SW480 (cell line): Measurements from ENCODE around the gene GMDS.

ENCODE experiments used
- DNase-seq: peaks from one replicate; pipeline ENCODE4 v3.0.0-alpha.2; 2016; ENCODE audit warnings: low spot score

The GMDS gene

GRCh38 chr6:2133716-2134310 lies 111.6 kb downstream of the GMDS start:
- no peak for DNase-seq

- no peak for DNase-seq
Observed at GRCh38 chr6:2132916-2133315, 112.5 kb downstream of the GMDS start.

GRCh38 chr6:2132416-2132815 lies 113.0 kb downstream of the GMDS start:
- DNase-seq: peak; percentile 63

- DNase-seq: peak; percentile 48
Observed at GRCh38 chr6:2129182-2129621, 116.2 kb downstream of the GMDS start.

DNA sequence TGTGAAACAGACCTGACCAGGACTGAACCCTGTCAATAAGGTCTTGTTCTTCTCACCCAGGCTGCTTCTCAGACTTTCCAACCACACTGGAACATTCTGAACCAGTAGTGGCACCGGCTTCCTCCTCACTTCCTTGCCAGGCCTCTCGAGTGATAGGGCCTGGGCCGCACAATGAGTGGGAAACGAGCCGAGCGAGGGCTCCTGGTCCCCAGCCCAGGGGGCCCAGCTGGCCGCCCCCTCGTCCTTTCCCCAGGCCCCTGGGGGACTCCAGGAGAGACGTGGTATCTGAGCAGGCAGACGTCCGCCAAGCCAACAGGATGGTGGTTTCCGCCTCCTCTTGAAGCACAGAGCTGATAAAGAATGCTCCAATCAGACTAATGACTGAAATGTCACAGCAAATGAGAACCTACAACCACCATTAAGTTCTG lies 117.9 kb downstream of the GMDS start:
- no peak for DNase-seq

DNA sequence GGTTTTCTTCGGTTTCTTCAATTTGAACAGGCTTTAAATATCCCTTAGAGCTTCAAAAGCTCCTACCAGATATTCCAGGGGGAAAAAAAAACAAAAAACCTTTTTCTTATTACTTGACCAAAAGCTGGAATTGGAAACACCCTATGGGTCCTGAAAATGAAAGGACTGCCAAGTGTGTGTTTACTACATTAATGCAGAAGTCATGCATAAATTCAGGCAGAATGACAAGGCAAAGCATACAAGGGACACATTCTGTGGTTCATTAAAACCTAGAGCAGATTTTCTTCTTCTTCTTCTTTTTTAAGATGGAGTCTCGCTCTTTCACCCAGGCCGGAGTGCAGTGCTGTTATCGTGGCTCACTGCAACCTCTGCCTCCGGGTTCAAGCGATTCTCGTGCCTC lies 119.1 kb downstream of the GMDS start:
- no peak for DNase-seq

DNA sequence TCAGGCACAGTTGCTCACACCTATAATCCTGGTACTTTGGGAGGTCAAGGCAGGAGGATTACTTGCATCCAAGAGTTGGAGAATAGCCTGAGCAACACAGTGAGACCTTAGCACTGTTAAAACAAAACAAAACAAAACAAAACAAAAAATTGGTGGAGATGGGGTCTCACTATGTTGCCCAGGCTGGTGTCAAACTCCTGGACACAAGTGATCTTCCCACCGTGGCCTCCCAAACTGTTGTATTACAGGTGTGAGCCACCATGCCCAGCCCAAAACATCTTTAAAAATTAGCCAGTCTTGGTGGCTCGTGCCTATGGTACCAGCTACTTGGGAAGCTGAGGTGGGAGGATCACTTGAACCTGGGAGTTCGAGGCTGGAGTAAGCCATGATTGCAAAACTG lies 120.2 kb downstream of the GMDS start:
- DNase-seq: no peak

DNA sequence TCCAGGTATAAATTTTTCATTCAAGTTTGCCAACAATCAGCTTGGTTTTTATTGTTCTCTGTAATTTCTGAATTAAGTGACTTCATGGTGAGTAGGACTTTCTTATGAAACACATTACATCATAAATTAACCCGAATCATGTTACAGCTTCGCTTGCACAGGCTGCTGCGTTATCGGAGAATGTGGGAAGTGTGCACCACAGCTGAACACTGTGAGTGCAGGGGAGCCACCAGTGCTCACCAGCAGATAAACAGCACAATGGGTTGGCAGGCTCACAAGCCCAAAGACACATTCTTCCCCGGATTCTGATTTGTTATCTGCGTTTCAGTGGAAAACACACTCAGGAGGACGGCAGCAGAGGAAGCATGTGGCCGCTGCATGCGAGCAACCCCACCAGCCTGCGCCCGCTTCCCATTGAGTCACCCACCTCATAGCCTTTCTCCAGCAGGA lies 121.1 kb downstream of the GMDS start:
- no peak for DNase-seq

DNA sequence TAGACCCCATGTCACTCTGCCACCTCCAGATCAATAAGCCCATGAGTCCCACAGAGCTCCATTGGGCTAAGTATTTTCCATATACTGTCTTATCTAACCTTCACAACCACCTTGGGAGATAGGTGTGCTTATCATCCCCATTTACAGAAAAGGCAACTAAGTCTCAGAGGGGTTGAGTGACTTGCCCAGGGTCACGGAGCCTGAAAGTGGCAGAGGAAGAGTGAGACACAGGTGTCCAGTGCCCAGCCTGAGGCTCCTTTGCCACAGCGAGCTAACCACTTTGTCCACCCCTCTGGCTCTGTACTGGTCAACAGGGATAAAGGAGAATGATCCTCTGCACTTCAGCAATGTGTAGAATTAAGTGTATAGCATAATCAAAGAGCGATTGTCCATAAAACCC lies 124.5 kb downstream of the GMDS start:
- DNase-seq: no peak

DNA sequence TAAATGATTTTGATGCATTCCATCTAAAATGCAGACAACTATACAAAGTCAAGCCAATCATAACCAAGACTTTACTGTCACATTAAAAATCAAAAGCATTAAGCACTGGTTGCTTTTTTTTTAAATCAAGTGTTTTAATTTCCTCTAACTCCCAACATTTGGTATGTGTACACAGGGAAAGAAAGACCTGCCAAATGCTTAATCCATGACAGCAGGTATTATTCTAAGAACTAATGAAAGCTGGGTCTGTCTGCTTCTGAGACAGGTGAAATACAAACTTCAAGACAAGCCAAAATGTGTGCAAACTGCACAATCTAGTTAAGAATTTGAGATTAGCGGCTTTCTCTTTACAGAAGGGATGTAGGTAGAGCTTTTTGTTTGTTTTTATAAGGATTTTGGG lies 126.1 kb downstream of the GMDS start:
- no peak for DNase-seq

DNA sequence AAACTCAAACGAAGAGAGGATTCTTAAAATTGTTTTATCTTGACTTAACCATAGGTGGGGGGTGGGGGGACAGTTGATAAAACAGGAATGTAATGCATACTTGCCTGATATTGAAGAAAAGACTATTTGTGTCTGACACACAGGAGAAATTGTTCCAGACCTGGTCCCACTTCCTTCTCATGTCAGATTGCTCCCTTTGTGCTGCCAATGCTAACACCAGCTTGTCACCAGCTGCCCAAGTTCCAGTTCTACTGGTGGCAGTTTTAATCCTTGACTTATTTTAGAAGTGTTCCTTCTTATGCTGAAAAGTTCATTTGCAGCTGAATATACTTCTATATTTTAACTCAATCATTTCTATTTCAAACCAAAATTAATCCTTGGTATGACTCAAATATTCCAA lies 127.3 kb downstream of the GMDS start:
- no peak for DNase-seq

DNA sequence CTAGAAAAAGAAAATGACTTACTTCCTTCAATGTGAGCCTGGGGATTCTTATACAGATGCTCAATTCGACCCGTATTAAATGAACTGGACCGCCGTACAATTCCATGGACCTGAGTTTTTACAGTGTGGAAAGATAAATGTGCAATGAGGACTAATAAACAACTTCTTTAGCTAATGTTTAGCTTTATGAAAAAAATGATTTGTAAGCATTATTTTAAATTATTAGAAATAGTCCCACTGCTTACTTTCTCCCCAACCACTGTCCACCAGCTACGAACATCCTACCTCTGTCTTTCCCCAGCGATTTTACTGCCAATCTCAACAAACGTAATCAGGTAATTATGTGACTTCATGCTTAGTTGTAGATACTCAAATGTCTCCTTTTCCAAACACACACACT lies 128.0 kb downstream of the GMDS start:
- no peak for DNase-seq

- no peak for DNase-seq
Observed at GRCh38 chr6:2116496-2116895, 128.9 kb downstream of the GMDS start.

- no peak for DNase-seq
Observed at GRCh38 chr6:2114100-2114499, 131.3 kb downstream of the GMDS start.

GRCh38 chr6:2111162-2111677 lies 134.2 kb downstream of the GMDS start:
- peak; percentile 13 for DNase-seq

GRCh38 chr6:2110504-2110903 lies 134.9 kb downstream of the GMDS start:
- DNase-seq: no peak

GRCh38 chr6:2109796-2110195 lies 135.6 kb downstream of the GMDS start:
- DNase-seq: no peak

GRCh38 chr6:2108700-2109306 lies 136.6 kb downstream of the GMDS start:
- no peak for DNase-seq

- DNase-seq: no peak
Observed at GRCh38 chr6:2104524-2104880, 140.9 kb downstream of the GMDS start.

GRCh38 chr6:2103765-2104523 lies 141.5 kb downstream of the GMDS start:
- DNase-seq: peak; percentile 62

DNA sequence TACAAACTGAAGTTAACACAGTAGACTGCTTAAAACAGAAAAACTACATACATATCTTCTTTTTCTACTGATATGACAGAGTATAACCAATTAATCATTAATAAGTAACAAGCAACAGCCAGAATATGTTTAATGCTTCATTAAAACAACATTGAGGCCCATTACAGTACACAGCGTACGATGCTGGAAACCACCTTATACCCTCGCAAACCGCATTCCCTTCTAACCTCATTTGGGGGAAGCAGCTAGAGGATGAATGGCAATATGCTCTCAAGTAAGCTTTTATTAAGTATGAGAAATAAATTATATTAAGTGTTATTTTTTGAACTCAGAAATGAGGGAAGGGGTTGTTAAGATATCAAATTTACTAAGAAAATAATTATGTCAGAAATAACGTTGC lies 142.4 kb downstream of the GMDS start:
- no peak for DNase-seq

GRCh38 chr6:2102316-2102883 lies 143.0 kb downstream of the GMDS start:
- no peak for DNase-seq

GRCh38 chr6:2101213-2101612 lies 144.2 kb downstream of the GMDS start:
- DNase-seq: no peak
